ENCODE results near the gene CCDC188.

The CCDC188 gene

GRCh38 chr22:20192293-20192971 is 41.6 kb upstream of the CCDC188 start:
- no peak overlapping the region for H3K9ac ChIP-seq (ENCODE audit: low read depth, low read length)
- H3K27me3 ChIP-seq (ENCODE audit: insufficient read depth, low read length, poor library complexity), result no peaks in the 10 kb centered on the region
- H3K4me1 ChIP-seq (ENCODE audit: insufficient read depth, low read length), result no peaks in the 10 kb centered on the region
- TF ChIP-seq EZH2 (IDR thresholded peaks at IDR 0.05; ENCODE audit: borderline replicate concordance, low read depth, low read length, severe bottlenecking), result no peak
- TF ChIP-seq CTCF (IDR thresholded peaks at IDR 0.05; ENCODE audit: borderline replicate concordance, extremely low read depth, low read length, poor library complexity, severe bottlenecking), result no peak
- no peak overlapping the region for H3K27ac ChIP-seq (ENCODE audit: low read length)
- H3K4me3 ChIP-seq (ENCODE audit: low read depth in 1 of 2, low read length in 2 of 2), result no peak overlapping the region
- DNase-seq (no peak), ATAC-seq (ENCODE audit: insufficient read depth, low read depth) (no peak)
- H3K36me3 ChIP-seq (ENCODE audit: insufficient read depth, low read length), result no peaks in the 10 kb centered on the region
- no peaks in the 10 kb centered on the region for H3K9me3 ChIP-seq (ENCODE audit: insufficient read depth, low read length, severe bottlenecking)
- H2AFZ ChIP-seq (ENCODE audit: low read depth, low read length), result no peak overlapping the region
- H3K79me2 ChIP-seq (ENCODE audit: insufficient read depth, low read length), result no peaks in the 10 kb centered on the region
- no peaks in the 10 kb centered on the region for H4K20me1 ChIP-seq (ENCODE audit: insufficient read depth, low read length)
- no peak overlapping the region for H3K4me2 ChIP-seq (ENCODE audit: insufficient read depth, low read length)

- Histone ChIP-seq H2AFZ (ENCODE audit: low read depth, low read length) (no peak overlapping the region), H3K36me3 (ENCODE audit: insufficient read depth, low read length) (no peaks in the 10 kb centered on the region), H3K9me3 (ENCODE audit: insufficient read depth, low read length, severe bottlenecking) (no peaks in the 10 kb centered on the region), H3K4me3 (ENCODE audit: low read depth in 1 of 2, low read length in 2 of 2) (no peak overlapping the region), H3K79me2 (ENCODE audit: insufficient read depth, low read length) (no peaks in the 10 kb centered on the region), H3K27me3 (ENCODE audit: insufficient read depth, low read length, poor library complexity) (no peaks in the 10 kb centered on the region), H3K9ac (ENCODE audit: low read depth, low read length) (no peak overlapping the region), H3K4me1 (ENCODE audit: insufficient read depth, low read length) (no peaks in the 10 kb centered on the region), H3K4me2 (ENCODE audit: insufficient read depth, low read length) (no peak overlapping the region), H4K20me1 (ENCODE audit: insufficient read depth, low read length) (no peaks in the 10 kb centered on the region), H3K27ac (ENCODE audit: low read length) (no peak overlapping the region)
- DNase-seq, result no peak
- ATAC-seq (ENCODE audit: insufficient read depth, low read depth), result no peak
- TF ChIP-seq EZH2 (IDR thresholded peaks at IDR 0.05; ENCODE audit: borderline replicate concordance, low read depth, low read length, severe bottlenecking), result no peak
- no peak for TF ChIP-seq CTCF (IDR thresholded peaks at IDR 0.05; ENCODE audit: borderline replicate concordance, extremely low read depth, low read length, poor library complexity, severe bottlenecking)
Observed at GRCh38 chr22:20191803-20192202, 40.9 kb upstream of the CCDC188 start.

GRCh38 chr22:20191000-20191515 is 40.2 kb upstream of the CCDC188 start:
- DNase-seq (no peak), ATAC-seq (ENCODE audit: insufficient read depth, low read depth) (no peak)
- H3K4me2 ChIP-seq (ENCODE audit: insufficient read depth, low read length), result no peak overlapping the region
- TF ChIP-seq CTCF (IDR thresholded peaks at IDR 0.05; ENCODE audit: borderline replicate concordance, extremely low read depth, low read length, poor library complexity, severe bottlenecking) (no peak), EZH2 (IDR thresholded peaks at IDR 0.05; ENCODE audit: borderline replicate concordance, low read depth, low read length, severe bottlenecking) (no peak)
- no peak overlapping the region for H3K4me3 ChIP-seq (ENCODE audit: low read depth in 1 of 2, low read length in 2 of 2)
- no peak overlapping the region for H3K9ac ChIP-seq (ENCODE audit: low read depth, low read length)
- no peaks in the 10 kb centered on the region for H4K20me1 ChIP-seq (ENCODE audit: insufficient read depth, low read length)
- no peaks in the 10 kb centered on the region for H3K9me3 ChIP-seq (ENCODE audit: insufficient read depth, low read length, severe bottlenecking)
- H2AFZ ChIP-seq (ENCODE audit: low read depth, low read length), result no peak overlapping the region
- no peaks in the 10 kb centered on the region for H3K27me3 ChIP-seq (ENCODE audit: insufficient read depth, low read length, poor library complexity)
- H3K79me2 ChIP-seq (ENCODE audit: insufficient read depth, low read length), result no peaks in the 10 kb centered on the region
- H3K4me1 ChIP-seq (ENCODE audit: insufficient read depth, low read length), result no peaks in the 10 kb centered on the region
- no peaks in the 10 kb centered on the region for H3K36me3 ChIP-seq (ENCODE audit: insufficient read depth, low read length)
- no peak overlapping the region for H3K27ac ChIP-seq (ENCODE audit: low read length)
